ENCODE results near the gene DPP3.

Gene DPP3

DNA sequence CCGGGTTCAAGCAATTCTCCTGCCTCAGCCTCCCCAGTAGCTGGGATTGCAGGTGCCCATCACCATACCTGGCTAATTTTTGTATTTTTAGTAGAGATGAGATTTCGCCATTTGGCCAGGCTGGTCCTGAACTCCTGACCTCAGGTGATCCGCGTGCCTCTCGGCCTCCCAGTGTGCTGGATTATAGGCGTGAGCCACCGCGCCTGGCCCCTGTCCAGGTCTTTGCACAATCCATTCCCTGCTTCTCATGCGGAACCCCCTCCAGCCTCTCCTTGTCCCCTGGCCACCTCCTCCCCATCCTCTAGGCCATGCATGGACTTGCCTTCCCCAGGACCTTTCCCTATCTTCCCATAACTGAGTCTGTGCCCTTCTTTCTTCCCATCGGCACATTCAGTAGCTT, 8.7 kb downstream of the DPP3 start:
- no peak for DNase-seq

DNA sequence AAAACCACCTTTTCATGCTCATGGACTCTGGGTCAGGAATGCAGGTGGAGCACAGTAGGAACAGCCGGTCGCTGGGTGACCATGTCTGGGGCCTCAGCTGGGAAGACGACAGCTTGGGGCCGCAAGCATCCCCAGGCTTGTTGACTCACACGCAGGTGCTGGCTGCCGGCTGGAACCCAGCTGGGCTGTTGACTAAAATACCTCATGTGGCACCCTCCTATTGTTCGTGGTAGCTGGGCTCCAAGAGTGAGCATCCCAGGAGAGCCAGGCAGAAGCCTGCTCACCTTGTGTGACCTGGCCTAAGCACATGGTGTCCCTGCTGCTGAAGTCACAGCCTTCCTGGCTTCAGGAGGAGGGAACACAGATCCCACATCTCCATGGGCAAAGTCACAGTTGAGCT, 9.4 kb downstream of the DPP3 start:
- no peak for DNase-seq

DNA sequence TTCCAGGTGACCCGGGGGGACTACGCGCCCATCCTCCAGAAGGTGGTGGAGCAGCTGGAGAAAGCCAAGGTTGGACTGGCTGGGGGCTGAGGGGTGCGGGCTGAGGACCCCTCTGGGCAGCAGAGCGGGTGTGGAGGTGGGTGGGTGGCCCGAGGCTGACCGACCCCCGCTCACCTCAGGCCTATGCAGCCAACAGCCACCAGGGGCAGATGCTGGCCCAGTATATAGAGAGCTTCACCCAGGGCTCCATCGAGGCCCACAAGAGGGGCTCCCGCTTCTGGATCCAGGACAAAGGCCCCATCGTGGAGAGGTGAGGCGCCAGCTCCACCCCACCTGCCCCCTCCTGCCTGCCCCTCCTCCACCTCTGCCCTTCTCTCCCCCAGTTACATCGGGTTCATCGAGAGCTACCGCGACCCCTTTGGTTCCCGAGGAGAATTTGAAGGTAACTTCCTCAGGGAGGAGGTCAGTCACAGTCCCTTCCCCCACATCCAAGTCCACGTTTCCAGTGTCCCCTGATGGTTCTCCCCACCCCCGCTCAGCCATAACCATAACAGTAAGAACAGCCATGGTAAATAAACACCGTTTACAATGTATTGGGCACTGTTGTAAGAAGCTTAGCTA, 11.2 kb downstream of the DPP3 start:
- DNase-seq, result no peak

DNA sequence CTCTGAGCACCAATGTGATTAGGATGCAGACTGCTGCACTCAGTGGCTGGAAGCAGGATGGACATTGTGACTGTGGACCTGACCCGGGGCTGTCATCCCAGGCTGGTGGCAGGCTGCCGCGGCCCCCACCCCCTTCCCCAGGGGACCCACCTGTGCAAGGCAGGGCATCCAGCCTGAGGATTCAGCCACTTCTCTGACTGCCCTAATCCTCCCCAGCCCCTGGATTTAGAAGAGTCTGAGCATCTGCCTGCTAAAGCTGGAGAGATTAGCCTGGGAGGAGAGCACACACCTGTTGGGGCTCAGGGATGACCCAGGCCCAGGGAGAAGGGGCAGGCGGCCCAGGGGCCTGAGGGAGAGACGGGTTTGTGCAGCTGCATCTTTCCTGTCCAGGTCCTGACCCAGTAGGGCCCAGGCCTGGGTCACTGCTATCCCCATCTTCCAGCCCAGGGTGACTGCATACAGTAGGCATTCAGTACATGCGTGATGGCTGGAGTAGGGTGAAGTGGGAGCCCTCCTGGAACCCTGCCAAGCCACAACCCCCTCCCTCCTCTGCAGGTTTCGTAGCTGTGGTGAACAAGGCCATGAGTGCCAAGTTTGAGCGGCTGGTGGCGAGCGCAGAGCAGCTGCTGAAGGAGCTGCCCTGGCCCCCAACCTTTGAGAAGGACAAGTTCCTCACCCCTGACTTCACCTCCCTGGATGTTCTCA, 12.1 kb downstream of the DPP3 start:
- DNase-seq, result no peak

DNA sequence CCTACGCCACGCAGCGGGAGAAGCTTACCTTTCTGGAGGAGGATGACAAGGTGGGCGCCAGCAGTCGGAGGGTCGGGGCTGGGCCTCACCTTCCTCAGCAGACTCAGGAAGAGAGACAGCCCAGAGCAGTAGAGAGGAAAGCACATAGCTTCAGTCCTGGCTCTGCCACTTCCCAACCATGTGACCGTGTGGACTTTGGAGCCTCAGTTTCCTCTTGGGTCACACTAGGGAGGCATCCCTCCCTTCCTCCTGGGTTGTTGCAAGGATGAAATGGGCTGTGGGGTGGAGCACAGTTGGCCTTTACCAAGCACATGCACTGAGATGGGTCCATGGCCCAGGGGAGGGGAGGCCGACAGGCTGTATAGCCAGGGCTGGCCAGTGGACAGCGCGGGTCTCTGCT, 12.9 kb downstream of the DPP3 start:
- no peak for DNase-seq

DNA sequence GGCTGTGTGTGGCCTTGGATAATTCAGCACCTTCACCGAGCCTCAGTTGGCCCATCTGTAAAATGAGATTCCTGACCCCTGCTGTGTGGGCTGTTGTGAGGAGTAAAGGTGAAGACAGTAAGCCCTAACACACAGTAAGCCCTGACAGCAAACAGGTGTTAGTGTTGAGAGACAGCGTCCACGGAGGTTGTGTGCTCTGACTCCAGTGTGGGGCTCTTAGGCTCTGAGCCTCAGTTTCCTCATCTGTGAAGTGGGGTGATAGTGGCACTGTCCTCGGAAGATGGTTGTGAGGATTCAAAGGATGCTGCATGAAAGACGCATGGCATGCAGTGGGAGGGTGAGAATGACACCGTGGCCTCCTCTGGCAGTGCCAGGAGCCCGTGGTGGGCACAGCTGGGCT, 14.2 kb downstream of the DPP3 start:
- no peak for DNase-seq

DNA sequence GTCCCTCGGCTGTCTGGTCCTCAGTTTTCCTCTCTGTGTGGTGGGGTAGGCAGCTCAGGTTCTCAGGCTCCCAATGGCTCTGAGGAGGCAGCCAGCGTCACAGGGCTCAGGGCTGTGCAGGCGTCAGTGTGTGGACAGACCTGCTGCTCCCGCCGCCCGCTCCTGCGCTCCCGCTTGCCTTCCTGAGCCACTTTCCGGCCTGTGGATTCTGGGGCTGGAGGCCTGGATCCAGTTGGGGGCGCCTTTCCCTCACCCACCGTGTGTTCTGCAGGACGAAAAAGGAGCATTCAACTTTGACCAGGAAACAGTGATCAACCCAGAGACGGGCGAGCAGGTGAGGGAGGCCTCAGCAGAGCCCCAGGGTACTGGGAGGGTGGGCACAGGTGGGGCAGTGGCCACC, 14.7 kb downstream of the DPP3 start:
- no peak for DNase-seq

DNA sequence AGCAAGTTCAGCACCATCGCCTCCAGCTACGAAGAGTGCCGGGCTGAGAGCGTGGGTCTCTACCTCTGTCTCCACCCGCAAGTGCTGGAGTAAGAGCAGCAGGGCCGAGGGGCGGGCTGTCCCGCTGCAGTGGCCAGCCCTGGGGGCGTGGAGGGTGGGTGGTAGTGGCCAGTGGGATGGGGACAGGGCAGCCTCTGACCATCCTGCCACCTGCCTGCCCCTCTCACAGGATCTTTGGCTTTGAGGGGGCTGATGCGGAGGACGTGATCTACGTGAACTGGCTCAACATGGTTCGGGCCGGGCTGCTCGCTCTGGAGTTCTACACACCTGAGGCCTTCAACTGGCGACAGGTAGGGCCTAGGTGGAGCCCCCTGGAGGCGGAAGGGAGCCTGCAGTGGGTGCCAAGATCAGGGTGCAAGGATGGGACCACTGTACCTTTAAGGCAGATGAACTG, 15.2 kb downstream of the DPP3 start:
- DNase-seq, result no peak

DNA sequence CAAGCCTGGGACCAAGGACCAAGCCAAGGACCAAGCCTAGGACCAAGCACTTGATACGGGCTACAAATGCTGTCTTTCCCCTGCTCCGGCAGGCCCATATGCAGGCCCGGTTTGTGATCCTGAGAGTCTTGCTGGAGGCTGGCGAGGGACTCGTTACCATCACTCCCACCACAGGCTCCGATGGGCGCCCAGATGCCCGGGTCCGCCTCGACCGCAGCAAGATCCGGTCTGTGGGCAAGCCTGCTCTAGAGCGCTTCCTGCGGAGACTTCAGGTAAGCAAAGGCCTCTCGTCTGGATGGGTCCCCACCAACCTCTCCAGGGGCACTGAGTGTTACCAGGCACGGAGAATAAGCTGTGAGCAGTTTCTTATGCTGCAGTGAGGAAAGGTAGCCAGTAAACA, 17.0 kb downstream of the DPP3 start:
- no peak for DNase-seq

DNA sequence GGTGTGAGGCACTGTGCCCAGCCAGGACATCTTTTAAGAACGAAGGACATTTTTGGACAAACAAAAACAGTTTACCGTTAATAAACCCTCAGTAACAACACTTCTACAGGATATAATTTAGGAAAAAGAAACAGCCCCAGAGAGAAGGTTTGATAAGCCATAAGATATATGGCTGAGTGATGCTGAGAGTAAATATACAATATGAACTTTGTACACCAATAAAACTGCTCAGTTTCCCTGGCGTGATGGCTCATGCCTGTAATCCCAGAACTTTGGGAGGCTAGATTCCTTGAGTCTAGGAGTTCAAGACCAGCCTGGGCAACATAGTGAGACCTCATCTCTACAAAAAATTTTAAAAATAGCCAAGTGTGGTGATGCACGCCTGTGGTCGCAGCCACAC, 18.3 kb downstream of the DPP3 start:
- no peak for DNase-seq

DNA sequence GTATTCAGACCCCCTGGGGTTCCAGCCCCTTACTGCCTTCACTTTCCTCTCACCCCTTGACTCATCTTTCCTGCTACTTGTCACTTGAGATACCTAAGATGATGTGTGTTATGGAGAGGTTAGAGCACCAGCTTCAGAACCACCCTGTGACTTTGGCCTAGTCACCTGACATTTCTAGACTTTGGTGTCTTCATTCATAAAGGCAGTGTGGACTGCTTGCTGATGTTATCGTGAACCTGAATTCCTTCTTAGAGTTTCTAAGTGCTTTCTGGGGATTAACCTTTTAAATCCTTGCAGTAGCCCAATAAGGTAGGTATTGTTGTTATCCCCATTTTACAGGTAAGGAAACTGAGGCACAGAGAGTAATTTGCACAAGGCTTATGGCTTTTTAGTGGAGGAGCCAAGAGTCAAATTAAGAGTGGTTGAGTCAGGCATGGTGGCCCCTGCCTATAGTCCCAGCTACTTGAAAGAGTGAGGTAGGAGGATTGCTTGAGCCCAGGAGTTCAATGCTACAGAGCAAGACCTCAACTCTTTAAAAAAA, 25.1 kb downstream of the DPP3 start:
- no peak for DNase-seq

DNA sequence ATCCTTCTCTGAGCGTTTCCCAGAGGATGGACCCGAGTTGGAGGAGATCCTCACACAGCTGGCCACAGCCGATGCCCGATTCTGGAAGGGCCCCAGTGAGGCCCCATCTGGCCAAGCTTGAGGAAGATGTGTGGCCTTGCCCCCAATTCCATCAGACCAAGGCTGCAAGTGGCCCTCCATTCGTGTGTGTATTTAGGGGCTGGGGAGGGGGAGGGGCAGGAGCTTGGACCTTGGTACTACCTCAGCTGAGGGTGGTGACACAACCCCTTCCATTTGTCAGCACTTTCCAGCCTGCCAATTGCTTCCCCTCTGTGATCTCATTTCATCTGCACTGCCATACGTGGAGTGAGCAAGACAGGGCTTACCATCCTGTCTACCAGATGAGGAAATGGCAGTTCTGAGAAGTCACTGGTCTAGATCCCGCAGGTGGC, 28.9 kb downstream of the DPP3 start:
- no peak for DNase-seq

DNA sequence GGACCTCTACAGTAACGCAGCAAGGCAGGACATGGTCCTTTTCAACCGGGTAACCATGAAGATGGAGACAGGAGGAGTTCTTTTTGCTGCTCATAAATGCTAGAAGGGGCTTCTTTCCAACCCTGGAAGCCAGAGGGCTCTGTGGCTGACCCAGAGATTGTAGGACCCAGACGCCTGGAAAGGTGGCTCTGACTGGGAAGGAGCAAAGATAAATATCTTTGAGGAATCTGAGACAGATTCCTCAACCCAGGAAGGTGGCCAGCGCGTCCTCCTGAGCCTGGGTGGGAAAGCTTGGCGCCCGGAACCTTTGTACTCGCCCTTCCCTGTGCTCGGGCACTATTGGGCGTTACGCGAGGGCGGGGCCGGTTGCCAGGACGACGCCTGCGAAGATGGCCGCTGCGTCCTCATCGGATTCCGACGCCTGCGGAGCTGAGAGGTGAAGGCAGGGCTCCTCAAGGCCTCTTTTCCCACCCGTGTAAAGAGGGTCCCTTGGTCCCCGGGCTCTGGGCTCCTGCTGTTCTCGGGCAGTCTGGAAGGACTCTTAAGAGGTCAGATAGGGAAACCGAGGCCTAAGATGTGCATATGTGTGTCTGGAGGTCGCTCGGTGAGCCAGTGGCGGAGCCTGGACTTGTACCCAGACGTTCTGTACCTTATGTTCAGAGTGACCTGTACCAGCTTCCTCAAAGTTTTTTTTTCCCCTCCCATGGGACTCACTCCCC, 30.2 kb downstream of the DPP3 start, which contains the start of gene BBS1:
BBS1 (plus strand) TSS at position 365 of the 719 bp plus-strand sequence; CDS start at position 390, 25 bp downstream.
- peak; percentile 73 for DNase-seq

DNA sequence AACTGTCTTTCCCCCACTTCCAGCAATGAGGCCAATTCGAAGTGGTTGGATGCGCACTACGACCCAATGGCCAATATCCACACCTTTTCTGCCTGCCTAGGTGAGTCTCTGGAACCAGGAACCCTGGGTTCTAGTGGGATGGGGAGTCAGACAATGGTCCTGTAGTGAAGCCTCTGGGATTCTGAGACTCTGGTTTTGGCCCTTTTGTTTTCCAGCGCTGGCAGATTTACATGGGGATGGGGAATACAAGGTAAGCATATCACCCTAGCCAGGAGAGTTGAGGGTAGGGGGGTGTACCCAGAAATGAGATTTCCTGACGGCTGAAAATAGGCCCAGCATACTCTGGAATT, 30.7 kb downstream of the DPP3 start:
- no peak for DNase-seq

DNA sequence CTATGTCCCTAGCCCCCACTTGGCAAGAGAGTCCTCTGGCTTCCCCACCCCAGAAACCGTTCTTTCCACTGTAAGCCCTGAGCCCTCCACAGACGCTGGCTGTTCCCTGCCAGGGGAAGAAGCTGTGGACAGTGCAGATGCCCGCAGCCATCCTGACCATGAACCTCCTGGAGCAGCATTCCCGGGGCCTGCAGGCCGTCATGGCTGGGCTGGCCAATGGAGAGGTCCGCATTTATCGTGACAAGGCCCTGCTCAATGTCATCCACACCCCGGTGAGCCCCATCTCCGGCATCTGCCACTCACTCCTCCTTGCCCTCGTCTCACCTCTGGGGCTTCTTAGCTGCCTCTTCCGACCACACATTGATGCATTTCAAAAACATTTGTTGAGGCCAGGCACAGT, 43.4 kb downstream of the DPP3 start:
- DNase-seq, result no peak

DNA sequence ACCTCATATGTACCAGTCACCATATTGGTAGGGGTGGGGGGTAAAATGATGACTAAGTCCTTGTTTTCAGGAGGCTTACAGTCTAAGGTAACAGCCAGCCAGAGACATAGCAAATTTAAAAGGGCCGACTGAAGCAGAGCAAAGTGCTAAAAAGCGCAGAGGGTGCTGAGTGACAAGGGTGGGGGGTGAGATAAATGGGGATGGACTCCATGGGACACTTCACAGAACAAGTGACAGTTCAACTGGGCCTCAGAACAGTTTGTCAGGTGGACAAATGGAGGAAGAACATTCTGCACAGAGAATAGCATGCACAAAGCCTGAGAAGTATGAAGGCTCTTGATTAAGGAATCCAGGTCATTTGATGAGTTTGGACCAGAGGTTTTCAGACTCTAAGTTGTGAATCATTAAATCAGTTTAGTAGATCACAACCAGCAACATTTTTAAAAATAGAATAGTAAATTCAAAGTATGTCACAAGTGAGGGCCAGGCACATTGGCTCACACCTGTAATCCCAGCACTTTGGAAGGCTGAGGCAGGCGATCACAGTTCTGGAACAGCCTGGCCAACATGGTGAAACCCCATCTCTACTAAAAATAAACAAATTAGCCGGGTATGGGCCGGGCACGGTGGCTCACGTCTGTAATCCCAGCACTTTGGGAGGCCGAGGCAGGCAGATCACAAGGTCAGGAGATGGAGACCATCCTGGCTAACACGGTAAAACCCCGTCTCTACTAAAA, 44.2 kb downstream of the DPP3 start:
- no peak for DNase-seq

DNA sequence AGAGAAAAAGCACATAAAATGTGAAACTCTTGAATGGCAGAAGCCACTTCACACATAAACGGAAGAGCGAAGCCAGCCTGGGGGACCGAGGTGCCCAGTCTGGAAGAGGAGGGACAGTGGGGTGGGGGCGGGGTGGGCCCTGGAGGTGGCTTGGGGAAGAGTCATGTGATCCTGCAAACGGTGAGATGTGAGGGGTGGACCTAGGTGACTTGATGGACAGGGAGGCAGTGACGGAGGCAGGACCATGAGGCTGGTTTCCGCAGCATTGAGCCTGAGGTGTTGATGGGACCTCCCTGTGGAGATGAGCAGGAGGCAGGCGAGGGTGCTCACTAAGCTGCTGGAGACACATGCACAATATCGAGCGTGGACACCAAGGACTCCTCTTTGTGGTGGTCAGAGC, 48.8 kb downstream of the DPP3 start:
- no peak for DNase-seq

DNA sequence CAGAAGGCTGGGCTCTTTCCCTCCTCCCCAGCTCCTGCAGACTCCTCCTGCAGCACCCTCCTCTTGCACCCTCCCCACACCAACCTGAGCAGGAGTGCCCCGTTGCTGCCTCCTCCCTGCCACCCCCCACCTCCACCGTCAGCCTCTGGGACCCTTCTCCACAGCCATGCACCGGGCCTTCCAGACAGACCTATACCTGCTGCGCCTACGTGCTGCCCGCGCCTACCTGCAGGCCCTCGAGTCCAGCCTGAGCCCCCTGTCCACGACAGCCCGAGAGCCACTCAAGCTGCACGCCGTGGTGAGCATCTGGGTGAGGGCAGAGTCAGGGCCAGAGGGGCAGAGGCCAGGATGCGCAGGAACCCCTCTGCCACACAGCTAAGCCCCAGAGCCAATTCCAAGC, 49.4 kb downstream of the DPP3 start:
- DNase-seq, result no peak

DNA sequence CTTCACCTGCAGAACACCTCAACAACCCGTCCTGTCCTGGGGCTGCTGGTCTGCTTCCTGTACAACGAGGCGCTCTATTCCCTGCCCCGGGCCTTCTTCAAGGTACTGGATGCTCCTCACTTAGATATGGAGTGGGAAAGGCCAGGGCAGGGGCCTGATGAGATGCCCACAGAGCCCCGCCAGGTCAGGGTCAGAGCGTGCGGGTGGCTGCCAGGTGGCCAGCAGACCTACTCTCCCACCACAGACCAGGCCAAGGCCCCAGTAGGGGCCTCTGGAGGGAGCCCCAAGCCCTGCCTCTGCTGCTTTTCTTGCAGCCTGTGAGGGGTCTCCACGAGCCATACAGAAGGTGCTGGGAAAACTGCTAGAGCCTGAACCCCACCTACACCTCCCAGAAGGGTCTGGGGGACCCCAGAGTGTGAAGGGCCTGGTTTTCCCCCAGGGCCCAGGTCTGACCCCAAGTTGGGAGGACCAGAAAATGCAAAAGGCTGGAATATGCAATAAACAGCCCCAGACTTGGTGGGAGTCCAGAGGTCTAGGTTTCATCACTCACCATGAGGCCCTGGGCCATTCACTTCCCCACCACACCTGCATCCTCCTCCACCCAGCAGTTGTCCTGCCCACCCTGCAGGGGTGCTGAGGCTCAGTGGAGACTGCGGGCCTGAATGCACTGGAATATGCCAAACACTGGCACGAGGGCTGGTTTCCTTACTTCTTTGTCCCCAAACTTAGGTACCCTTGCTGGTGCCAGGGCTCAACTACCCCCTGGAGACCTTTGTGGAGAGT, 50.9 kb downstream of the DPP3 start:
- no peak for DNase-seq

DNA sequence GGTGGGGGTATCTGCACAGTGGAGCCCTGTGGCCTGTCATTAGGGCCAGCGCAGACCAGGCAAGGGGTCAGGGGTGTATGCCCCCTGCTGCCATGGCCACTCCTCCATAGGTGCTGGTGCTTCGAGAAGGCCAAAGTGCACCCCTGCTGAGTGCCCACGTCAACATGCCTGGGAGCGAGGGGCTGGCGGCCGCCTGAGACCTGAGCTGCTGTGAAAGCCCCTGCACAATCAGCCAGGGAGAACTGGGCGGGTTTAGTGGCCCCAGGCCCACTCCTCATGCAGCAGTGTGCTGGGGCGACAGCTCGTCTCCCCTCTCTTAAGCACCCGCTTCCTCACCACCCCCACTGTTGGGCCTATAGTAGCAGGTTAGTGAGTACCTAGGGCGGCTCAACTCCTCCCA, 51.6 kb downstream of the DPP3 start:
- no peak for DNase-seq

DNA sequence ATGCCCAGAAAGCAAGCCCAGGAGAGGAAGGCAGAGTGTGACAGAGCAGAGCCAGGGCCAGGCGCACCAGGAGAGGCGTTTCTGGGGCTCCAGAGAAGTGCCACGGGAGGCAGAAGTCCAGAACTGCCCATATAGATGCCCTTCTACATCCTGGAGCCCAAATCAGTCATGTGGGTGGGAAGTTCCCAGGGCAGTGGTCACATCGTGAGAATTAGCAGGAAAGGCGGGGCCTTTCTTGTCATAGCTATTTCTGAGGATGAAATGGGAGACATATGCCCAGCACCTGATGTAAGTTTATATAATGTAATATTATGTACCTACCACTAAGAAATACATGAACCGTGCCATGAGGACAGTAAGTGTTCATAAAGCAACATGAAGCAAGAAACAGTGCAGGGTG, 52.5 kb downstream of the DPP3 start:
- DNase-seq, result no peak

DNA sequence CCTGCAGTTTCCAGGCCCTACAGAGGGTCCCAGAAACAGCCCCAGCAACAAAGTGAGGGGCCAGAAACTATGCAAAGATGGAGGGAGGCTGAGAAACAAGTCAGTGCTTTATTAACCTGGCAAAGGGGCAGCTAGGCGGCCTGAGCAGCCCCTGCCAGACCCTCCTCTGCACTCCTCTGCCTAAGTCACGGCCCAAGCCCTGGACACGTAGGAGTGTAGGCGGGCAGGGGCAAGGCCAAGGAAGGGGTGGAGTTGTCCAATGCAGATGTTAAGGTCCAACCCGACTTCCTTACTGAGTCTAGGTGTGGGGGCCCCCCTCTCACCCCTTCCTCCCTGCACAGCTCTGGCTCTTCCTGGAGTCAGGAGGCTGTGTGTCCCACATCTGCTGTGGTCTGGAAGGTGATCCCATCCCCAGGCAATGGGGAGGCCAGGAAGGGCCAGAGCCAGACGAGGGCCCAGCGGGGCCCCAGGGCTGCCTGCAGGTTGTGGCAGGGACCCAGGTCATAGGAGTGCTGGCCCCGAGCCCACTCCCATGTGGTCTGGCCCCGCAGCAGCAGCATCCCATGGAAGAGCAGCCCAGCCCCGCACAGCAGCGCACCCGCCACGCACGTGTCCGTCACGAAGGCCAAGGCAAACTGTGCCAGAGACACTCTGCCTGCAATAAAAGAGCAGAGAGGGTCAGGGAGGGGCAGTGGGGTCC, 59.1 kb downstream of the DPP3 start:
- no peak for DNase-seq

Data from fibroblast of skin of right quadriceps (primary cell).